ENCODE results near the gene HERPUD1. TPM values are rescaled to one million over a fixed set of nuclear protein-coding genes. Genes with fewer than 3 reads are reported as not detected.

Gene HERPUD1
- total and polyA plus RNA-seq, 4 donors, result 57.8 to 219 (median 118) TPM

DNA sequence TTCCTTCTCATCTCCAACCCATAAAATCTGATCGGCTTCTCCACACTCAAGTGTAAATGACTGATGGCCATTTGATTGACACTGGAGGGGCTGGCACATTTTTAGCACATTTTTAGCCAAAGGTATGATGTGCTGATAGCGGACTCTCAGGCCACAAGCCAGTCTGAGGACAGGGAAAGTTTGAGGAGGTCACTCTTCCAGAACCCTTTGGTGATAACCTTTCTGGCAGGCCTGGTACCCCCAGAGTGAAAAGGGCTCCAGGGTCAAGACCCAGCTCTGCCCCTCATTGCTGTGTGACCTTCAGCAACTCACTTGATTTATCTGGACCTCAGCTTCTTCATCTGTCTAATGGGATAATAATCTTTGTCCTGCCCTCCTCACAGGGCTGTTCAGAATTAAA lies 55.8 kb downstream of the HERPUD1 start:
- H3K27me3 ChIP-seq (ENCODE audit: control insufficient read depth in 4 of 4, insufficient read depth in 4 of 4, low read length in 3 of 4), result no peaks in the 10 kb centered on the region
- H3K4me1 ChIP-seq (ENCODE audit: control insufficient read depth in 4 of 4, insufficient read depth in 4 of 4, low read length in 3 of 4), result peaks cover 4 to 21% (median 14%) of the 10 kb centered on the region in 4 donors
- TF ChIP-seq SP1 (IDR thresholded peaks at IDR 0.05) (no peak), FOXA1 (IDR thresholded peaks at IDR 0.05) (no peak), GABPA (IDR thresholded peaks at IDR 0.05 in 1 of 2, conservative IDR thresholded peaks at IDR 0.05 in 1 of 2) (no peak), EGR1 (IDR thresholded peaks at IDR 0.05; ENCODE audit: low read depth in 2 of 2) (no peak), NR2F2 (IDR thresholded peaks at IDR 0.05) (no peak), JUND (IDR thresholded peaks at IDR 0.05) (no peak), RXRA (IDR thresholded peaks at IDR 0.05) (no peak), RAD21 (IDR thresholded peaks at IDR 0.05) (no peak), FOXA2 (IDR thresholded peaks at IDR 0.05) (no peak), HNF4G (IDR thresholded peaks at IDR 0.05) (no peak), HNF4A (conservative IDR thresholded peaks at IDR 0.05) (no peak), TAF1 (conservative IDR thresholded peaks at IDR 0.05) (no peak), YY1 (IDR thresholded peaks at IDR 0.05) (no peak)
- TF ChIP-seq, protein P1, sequence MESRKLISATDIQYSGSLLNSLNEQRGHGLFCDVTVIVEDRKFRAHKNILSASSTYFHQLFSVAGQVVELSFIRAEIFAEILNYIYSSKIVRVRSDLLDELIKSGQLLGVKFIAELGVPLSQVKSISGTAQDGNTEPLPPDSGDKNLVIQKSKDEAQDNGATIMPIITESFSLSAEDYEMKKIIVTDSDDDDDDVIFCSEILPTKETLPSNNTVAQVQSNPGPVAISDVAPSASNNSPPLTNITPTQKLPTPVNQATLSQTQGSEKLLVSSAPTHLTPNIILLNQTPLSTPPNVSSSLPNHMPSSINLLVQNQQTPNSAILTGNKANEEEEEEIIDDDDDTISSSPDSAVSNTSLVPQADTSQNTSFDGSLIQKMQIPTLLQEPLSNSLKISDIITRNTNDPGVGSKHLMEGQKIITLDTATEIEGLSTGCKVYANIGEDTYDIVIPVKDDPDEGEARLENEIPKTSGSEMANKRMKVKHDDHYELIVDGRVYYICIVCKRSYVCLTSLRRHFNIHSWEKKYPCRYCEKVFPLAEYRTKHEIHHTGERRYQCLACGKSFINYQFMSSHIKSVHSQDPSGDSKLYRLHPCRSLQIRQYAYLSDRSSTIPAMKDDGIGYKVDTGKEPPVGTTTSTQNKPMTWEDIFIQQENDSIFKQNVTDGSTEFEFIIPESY (IDR thresholded peaks at IDR 0.05), result no peak
- TF ChIP-seq, protein P2, sequence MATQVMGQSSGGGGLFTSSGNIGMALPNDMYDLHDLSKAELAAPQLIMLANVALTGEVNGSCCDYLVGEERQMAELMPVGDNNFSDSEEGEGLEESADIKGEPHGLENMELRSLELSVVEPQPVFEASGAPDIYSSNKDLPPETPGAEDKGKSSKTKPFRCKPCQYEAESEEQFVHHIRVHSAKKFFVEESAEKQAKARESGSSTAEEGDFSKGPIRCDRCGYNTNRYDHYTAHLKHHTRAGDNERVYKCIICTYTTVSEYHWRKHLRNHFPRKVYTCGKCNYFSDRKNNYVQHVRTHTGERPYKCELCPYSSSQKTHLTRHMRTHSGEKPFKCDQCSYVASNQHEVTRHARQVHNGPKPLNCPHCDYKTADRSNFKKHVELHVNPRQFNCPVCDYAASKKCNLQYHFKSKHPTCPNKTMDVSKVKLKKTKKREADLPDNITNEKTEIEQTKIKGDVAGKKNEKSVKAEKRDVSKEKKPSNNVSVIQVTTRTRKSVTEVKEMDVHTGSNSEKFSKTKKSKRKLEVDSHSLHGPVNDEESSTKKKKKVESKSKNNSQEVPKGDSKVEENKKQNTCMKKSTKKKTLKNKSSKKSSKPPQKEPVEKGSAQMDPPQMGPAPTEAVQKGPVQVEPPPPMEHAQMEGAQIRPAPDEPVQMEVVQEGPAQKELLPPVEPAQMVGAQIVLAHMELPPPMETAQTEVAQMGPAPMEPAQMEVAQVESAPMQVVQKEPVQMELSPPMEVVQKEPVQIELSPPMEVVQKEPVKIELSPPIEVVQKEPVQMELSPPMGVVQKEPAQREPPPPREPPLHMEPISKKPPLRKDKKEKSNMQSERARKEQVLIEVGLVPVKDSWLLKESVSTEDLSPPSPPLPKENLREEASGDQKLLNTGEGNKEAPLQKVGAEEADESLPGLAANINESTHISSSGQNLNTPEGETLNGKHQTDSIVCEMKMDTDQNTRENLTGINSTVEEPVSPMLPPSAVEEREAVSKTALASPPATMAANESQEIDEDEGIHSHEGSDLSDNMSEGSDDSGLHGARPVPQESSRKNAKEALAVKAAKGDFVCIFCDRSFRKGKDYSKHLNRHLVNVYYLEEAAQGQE (IDR thresholded peaks at IDR 0.05), result no peak
- TF ChIP-seq, protein P3, sequence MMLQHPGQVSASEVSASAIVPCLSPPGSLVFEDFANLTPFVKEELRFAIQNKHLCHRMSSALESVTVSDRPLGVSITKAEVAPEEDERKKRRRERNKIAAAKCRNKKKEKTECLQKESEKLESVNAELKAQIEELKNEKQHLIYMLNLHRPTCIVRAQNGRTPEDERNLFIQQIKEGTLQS (IDR thresholded peaks at IDR 0.05), result no peak
- TF ChIP-seq, protein P4, sequence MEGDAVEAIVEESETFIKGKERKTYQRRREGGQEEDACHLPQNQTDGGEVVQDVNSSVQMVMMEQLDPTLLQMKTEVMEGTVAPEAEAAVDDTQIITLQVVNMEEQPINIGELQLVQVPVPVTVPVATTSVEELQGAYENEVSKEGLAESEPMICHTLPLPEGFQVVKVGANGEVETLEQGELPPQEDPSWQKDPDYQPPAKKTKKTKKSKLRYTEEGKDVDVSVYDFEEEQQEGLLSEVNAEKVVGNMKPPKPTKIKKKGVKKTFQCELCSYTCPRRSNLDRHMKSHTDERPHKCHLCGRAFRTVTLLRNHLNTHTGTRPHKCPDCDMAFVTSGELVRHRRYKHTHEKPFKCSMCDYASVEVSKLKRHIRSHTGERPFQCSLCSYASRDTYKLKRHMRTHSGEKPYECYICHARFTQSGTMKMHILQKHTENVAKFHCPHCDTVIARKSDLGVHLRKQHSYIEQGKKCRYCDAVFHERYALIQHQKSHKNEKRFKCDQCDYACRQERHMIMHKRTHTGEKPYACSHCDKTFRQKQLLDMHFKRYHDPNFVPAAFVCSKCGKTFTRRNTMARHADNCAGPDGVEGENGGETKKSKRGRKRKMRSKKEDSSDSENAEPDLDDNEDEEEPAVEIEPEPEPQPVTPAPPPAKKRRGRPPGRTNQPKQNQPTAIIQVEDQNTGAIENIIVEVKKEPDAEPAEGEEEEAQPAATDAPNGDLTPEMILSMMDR (IDR thresholded peaks at IDR 0.05; ENCODE audit: low read depth, low read length, missing input control), result no peak
- TF ChIP-seq, protein P5, sequence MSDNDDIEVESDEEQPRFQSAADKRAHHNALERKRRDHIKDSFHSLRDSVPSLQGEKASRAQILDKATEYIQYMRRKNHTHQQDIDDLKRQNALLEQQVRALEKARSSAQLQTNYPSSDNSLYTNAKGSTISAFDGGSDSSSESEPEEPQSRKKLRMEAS (IDR thresholded peaks at IDR 0.05), result no peak
- no peak for DNase-seq (ENCODE audit: low spot score)
- no peaks in the 10 kb centered on the region for H3K9me3 ChIP-seq (ENCODE audit: control insufficient read depth in 4 of 4, low read length in 3 of 4)
- no peak overlapping the region for H3K9ac ChIP-seq (ENCODE audit: low read depth in 1 of 2, low read length in 2 of 2)
- WGBS, result 95% methylated on average over 2 of the region's 2 CpGs
- H3K27ac ChIP-seq (ENCODE audit: low read depth in 1 of 2, low read length in 2 of 2), result no peak overlapping the region
- H3K4me3 ChIP-seq (ENCODE audit: low read depth in 1 of 3, low read length in 3 of 3), result no peak overlapping the region
- no peaks in the 10 kb centered on the region for H3K36me3 ChIP-seq (ENCODE audit: control insufficient read depth in 4 of 4, insufficient read depth in 3 of 4, low read depth in 1 of 4, low read length in 3 of 4)
